ENCODE results near the gene MRPL36. TPM values are rescaled to one million over a fixed set of nuclear protein-coding genes. Genes with fewer than 3 reads are reported as not detected.

Gene MRPL36
- total and polyA plus RNA-seq, 4 donors = 21.4 to 55.6 (median 40.3) TPM

DNA sequence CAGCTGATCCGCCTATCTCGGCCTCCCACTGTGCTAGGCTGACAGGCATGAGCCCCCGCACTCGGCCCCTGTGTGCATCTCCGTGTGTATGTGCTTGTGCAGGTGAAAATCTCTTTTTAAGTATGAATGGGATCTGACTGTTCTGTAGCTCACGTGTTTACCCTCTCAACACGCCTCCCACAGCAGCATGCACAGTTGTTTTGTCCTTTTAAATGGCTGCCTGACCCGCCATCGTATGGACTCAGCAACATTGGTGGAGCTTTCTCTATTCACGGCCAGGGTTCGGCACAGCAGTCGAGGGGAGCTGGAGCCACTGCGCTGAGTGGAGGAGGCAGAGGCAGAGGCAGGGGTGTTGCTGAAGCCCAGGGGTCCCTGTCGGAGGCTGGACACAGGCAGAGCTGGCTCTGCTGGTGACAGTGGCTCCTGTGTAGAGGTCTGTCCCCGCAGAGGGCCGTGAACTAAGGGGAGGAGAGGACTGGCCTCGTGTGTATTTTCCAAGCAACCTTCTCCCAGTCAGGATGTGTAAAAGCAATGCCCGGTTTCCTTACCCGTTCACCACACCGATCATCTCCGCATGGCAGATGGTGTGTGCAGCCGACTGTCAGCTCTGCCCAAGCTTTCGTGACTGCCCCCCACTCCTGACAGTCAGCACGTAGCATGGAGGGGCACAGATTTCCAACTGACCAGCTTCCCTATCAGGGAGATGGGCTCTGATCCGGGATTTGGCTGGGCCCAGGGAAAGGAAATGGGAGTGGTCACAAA is 37.3 kb downstream of the MRPL36 start:
- Histone ChIP-seq H3K36me3 (ENCODE audit: control insufficient read depth, insufficient read depth, low read length) (no peaks in the 10 kb centered on the region), H3K4me1 (ENCODE audit: control insufficient read depth, insufficient read depth, low read length) (no peaks in the 10 kb centered on the region), H3K27ac (ENCODE audit: low read depth, low read length) (no peak overlapping the region), H3K9me3 (ENCODE audit: control insufficient read depth, insufficient read depth, low read length) (no peaks in the 10 kb centered on the region), H3K27me3 (ENCODE audit: control insufficient read depth, insufficient read depth, low read length) (peaks cover 3% of the 10 kb centered on the region), H3K4me3 (ENCODE audit: low read depth, low read length) (no peak overlapping the region)
- DNase-seq (ENCODE audit: low read depth in 4 of 6, low spot score in 6 of 6) = no peak
- WGBS (ENCODE audit: insufficient coverage) = 80% methylated on average over 23 of the region's 25 CpGs

DNA sequence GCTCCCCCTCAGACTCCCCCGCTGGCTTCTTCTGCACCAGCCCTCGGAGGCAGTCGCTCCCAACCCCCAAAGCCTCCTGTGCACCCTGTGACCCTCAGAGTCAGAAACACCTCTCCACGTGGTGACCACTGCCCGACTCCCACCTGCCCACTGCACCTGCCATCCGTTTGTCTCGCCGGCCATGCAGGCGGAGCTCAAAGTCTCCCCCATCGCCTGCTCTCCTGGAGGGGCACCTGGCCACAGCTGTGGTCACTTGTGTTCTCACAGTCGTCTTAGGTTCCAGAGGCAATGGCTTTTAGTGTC is 38.2 kb downstream of the MRPL36 start:
- 90% methylated on average over 10 of the region's 11 CpGs for WGBS (ENCODE audit: insufficient coverage)
- no peak for DNase-seq (ENCODE audit: low read depth in 4 of 6, low spot score in 6 of 6)
- no peak overlapping the region for H3K27ac ChIP-seq (ENCODE audit: low read depth, low read length)
- H3K4me3 ChIP-seq (ENCODE audit: low read depth, low read length) = no peak overlapping the region
- H3K36me3 ChIP-seq (ENCODE audit: control insufficient read depth, insufficient read depth, low read length) = no peaks in the 10 kb centered on the region
- no peaks in the 10 kb centered on the region for H3K9me3 ChIP-seq (ENCODE audit: control insufficient read depth, insufficient read depth, low read length)
- H3K4me1 ChIP-seq (ENCODE audit: control insufficient read depth, insufficient read depth, low read length) = no peaks in the 10 kb centered on the region
- H3K27me3 ChIP-seq (ENCODE audit: control insufficient read depth, insufficient read depth, low read length) = peaks cover 3% of the 10 kb centered on the region

DNA sequence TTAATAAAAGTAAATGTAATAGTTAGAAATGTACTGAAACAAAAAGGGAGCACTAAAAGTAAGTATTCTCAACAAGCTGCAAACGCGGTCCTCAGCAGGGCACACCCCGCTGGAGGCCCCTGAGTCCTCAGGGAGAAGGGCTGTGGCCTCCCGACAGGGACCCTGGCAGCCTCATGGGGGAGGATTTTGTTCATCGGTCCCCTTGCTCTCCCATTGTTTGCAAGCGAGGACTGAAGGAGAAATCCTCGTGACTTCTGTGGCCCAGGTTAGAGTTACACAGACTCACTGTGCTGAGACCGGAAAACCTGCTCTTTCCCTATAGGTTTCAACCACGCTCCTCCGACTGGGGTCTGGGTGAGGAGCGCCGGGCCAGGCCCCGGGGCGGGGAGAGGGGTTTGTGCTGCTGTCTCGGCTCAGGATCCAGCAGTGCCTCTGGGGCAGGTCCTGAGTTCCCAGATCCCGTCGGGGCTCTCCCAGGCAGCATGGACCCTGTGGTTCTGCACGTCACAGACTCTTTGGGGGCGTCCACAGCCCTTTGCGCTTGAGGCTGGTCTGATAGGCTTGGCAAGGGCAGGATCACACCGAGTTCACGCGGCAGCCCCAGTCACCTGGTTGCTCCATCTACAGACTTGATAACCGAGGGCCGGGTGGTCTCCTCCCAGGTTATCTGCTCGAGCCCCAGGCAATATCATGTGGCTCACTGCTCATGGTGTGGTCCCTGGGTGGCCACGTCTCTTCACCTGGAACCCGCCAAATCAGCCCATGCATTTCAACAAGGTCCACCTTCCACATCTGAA is 38.8 kb downstream of the MRPL36 start:
- DNase-seq (ENCODE audit: low read depth in 4 of 6, low spot score in 6 of 6) = no peak
- H3K27me3 ChIP-seq (ENCODE audit: control insufficient read depth, insufficient read depth, low read length) = peaks cover 3% of the 10 kb centered on the region
- H3K27ac ChIP-seq (ENCODE audit: low read depth, low read length) = no peak overlapping the region
- H3K9me3 ChIP-seq (ENCODE audit: control insufficient read depth, insufficient read depth, low read length) = no peaks in the 10 kb centered on the region
- H3K36me3 ChIP-seq (ENCODE audit: control insufficient read depth, insufficient read depth, low read length) = no peaks in the 10 kb centered on the region
- H3K4me1 ChIP-seq (ENCODE audit: control insufficient read depth, insufficient read depth, low read length) = no peaks in the 10 kb centered on the region
- no peak overlapping the region for H3K4me3 ChIP-seq (ENCODE audit: low read depth, low read length)
- WGBS (ENCODE audit: insufficient coverage) = 84% methylated on average over 28 of the region's 28 CpGs

DNA sequence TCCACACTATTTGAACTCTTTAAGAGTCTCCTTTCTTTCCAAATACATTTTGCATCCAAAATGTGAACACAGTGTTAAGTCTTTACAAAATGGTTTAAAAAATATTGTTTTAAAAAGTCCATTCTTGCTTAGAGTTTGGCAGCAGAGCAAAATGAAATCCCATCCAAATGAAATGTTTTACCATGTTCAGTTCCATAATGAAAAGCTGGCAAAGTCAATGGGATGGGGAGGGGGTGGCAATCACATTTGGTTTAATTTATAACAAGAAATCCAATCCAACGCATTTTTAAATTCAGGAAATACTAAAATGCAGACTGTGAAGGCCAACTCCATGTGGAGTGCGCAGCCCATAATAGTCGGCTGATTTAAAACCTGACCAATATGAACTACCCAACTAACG is 39.4 kb downstream of the MRPL36 start:
- Histone ChIP-seq H3K9me3 (ENCODE audit: control insufficient read depth, insufficient read depth, low read length) (no peaks in the 10 kb centered on the region), H3K27me3 (ENCODE audit: control insufficient read depth, insufficient read depth, low read length) (peaks cover 3% of the 10 kb centered on the region), H3K4me1 (ENCODE audit: control insufficient read depth, insufficient read depth, low read length) (no peaks in the 10 kb centered on the region), H3K36me3 (ENCODE audit: control insufficient read depth, insufficient read depth, low read length) (no peaks in the 10 kb centered on the region), H3K4me3 (ENCODE audit: low read depth, low read length) (no peak overlapping the region), H3K27ac (ENCODE audit: low read depth, low read length) (no peak overlapping the region)
- no CpG with 5 or more reads among the region's 4 CpGs for WGBS (ENCODE audit: insufficient coverage)
- DNase-seq (ENCODE audit: low read depth in 4 of 6, low spot score in 6 of 6) = peak in 1 of 6 donors; percentile 78

DNA sequence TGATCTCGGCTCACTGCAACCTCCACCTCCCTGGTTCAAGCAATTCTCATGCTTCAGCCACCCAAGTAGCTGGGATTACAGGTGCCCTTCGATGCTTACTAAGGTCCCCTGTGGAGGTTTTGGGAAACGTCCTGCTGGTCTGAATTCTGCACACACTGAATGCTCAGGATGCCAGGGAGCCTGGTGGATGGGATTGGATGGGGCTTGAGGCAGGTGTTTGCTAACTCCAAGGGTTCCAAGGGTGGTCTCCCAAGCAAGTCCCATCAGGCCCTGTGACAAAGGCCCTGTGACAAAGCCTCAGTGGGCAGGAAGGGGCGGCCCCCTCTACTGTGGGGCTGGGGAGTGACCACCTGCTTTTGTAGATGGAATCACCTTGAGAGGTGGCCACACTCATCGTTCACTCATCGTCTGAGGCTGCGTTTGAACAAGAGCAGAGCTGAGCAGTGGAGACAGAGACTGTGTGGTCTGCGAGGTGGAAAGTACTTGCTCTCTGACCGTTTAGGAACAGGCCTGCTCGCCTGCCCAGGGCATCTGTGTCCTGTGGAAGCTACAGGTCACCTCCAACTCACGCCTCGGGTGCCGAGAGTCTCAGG is 40.2 kb downstream of the MRPL36 start:
- H3K36me3 ChIP-seq (ENCODE audit: control insufficient read depth, insufficient read depth, low read length) = no peaks in the 10 kb centered on the region

DNA sequence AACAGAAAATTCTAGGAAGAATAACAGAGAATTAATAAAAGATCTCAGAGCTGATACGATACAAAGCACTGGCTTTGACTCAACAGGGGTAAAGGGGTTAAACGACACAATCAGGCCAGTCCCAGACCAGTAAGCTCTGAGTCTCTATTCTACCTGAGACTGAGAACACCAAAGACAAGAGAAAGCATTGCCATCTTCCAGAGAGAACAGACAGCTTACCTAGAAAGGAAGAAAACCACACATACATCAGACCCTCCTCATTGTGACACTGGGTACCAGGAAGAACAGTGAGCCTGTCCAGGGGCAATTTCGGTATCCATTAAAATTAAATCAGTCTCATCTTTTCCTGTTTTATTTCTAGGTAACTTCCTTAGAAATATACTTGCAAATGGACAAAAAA is 41.1 kb downstream of the MRPL36 start:
- WGBS (ENCODE audit: insufficient coverage) = 100% methylated on average over 2 of the region's 3 CpGs
- Histone ChIP-seq H3K4me1 (ENCODE audit: control insufficient read depth, insufficient read depth, low read length) (no peaks in the 10 kb centered on the region), H3K27me3 (ENCODE audit: control insufficient read depth, insufficient read depth, low read length) (no peaks in the 10 kb centered on the region), H3K9me3 (ENCODE audit: control insufficient read depth, insufficient read depth, low read length) (no peaks in the 10 kb centered on the region), H3K36me3 (ENCODE audit: control insufficient read depth, insufficient read depth, low read length) (no peaks in the 10 kb centered on the region), H3K4me3 (ENCODE audit: low read depth, low read length) (no peak overlapping the region), H3K27ac (ENCODE audit: low read depth, low read length) (no peak overlapping the region)
- DNase-seq (ENCODE audit: low read depth in 4 of 6, low spot score in 6 of 6) = no peak

More for the DNA sequence above, 40.2 kb downstream of the MRPL36 start:
- DNase-seq (ENCODE audit: low read depth in 4 of 6, low spot score in 6 of 6) = no peak
- Histone ChIP-seq H3K4me3 (ENCODE audit: low read depth, low read length) (no peak overlapping the region), H3K27ac (ENCODE audit: low read depth, low read length) (no peak overlapping the region), H3K4me1 (ENCODE audit: control insufficient read depth, insufficient read depth, low read length) (no peaks in the 10 kb centered on the region), H3K9me3 (ENCODE audit: control insufficient read depth, insufficient read depth, low read length) (no peaks in the 10 kb centered on the region), H3K27me3 (ENCODE audit: control insufficient read depth, insufficient read depth, low read length) (no peaks in the 10 kb centered on the region)
- WGBS (ENCODE audit: insufficient coverage) = 88% methylated on average over 8 of the region's 13 CpGs

DNA sequence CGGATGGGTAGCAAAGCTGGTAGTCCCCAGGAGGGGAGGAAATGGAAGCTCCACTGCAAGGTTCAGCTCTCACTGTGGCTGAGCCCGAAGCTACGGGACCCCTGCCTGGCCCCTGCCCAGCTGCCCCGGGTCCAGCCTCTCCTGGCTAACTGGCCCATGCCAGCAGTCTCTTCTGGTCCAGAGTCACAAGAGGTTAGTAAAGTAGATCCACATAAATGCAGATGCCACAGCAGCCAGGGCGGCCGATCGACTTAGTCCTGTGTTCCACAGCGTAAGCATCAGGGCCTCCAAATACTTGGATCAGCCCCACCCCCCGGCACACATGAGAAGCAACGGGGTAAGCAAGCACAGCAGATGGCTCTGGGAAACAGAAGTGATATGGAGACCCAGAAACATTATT is 42.1 kb downstream of the MRPL36 start:
- Histone ChIP-seq H3K4me1 (ENCODE audit: control insufficient read depth, insufficient read depth, low read length) (no peaks in the 10 kb centered on the region), H3K4me3 (ENCODE audit: low read depth, low read length) (no peak overlapping the region), H3K36me3 (ENCODE audit: control insufficient read depth, insufficient read depth, low read length) (no peaks in the 10 kb centered on the region), H3K27ac (ENCODE audit: low read depth, low read length) (no peak overlapping the region), H3K27me3 (ENCODE audit: control insufficient read depth, insufficient read depth, low read length) (no peaks in the 10 kb centered on the region), H3K9me3 (ENCODE audit: control insufficient read depth, insufficient read depth, low read length) (no peaks in the 10 kb centered on the region)
- 93% methylated on average over 10 of the region's 10 CpGs for WGBS (ENCODE audit: insufficient coverage)
- no peak for DNase-seq (ENCODE audit: low read depth in 4 of 6, low spot score in 6 of 6)

DNA sequence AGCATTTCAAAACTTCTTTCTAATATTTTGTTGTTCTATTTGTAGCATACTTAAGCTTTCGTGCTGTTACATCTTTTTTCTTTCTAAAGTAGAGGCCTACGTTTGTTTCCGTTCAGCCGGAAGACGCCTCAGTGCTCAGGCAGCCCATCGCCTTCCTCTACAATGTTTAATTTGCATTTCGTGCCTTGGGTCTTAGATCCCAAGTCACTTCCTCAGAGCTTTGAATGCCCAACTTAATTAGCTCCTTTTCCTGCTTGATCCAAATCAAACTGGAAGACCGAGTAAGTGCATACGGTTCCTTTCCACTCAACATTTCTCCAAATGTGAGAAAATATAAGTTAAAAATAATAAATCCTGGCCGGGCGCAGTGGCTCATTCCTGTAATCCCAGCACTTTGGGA is 43.2 kb downstream of the MRPL36 start:
- Histone ChIP-seq H3K9me3 (ENCODE audit: control insufficient read depth, insufficient read depth, low read length) (no peaks in the 10 kb centered on the region), H3K4me1 (ENCODE audit: control insufficient read depth, insufficient read depth, low read length) (no peaks in the 10 kb centered on the region), H3K4me3 (ENCODE audit: low read depth, low read length) (no peak overlapping the region), H3K27ac (ENCODE audit: low read depth, low read length) (no peak overlapping the region), H3K27me3 (ENCODE audit: control insufficient read depth, insufficient read depth, low read length) (no peaks in the 10 kb centered on the region), H3K36me3 (ENCODE audit: control insufficient read depth, insufficient read depth, low read length) (no peaks in the 10 kb centered on the region)
- 59% methylated on average over 8 of the region's 11 CpGs for WGBS (ENCODE audit: insufficient coverage)
- DNase-seq (ENCODE audit: low read depth in 4 of 6, low spot score in 6 of 6) = no peak

DNA sequence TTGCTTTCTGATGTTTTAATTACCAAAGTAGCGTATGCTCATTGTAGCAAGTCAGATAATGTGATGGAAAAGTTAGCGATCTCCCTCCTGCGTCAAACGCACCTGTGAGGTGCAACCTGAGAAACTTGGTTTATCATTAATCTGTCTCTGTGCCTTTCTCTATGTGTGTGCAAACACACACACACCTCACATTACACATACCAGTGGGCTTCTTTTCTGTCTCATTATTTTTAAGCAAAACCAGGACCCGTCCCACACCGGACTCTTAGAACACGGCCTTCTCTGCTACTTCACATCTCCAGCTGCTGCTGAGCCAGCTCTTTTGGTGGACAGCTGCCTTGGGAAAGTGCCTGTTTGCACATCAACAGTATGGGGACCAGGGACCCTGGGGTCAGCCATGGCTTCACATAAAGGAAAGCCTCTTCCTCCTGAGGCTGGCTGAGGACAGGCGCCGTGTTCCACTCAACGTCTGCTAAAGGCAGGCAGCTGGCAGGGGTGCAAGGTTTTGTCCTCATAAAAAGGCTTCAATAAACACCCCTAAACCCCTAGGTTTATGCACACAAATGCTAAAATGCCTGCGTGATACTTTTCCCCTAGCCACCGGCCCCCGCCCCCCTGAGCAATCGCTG is 44.2 kb downstream of the MRPL36 start:
- Histone ChIP-seq H3K4me3 (ENCODE audit: low read depth, low read length) (no peak overlapping the region), H3K27me3 (ENCODE audit: control insufficient read depth, insufficient read depth, low read length) (no peaks in the 10 kb centered on the region), H3K27ac (ENCODE audit: low read depth, low read length) (no peak overlapping the region), H3K9me3 (ENCODE audit: control insufficient read depth, insufficient read depth, low read length) (no peaks in the 10 kb centered on the region), H3K4me1 (ENCODE audit: control insufficient read depth, insufficient read depth, low read length) (no peaks in the 10 kb centered on the region), H3K36me3 (ENCODE audit: control insufficient read depth, insufficient read depth, low read length) (no peaks in the 10 kb centered on the region)
- 72% methylated on average over 14 of the region's 14 CpGs for WGBS (ENCODE audit: insufficient coverage)
- DNase-seq (ENCODE audit: low read depth in 4 of 6, low spot score in 6 of 6) = no peak
